SK-N-MC (cell line): Measurements from ENCODE around the gene FHIT.

Experiments used
- DNase-seq: peaks from one replicate; pipeline ENCODE4 v3.0.0-alpha.2; 2011; ENCODE audit warnings: low read depth, low spot score
- H3K27ac ChIP-seq: fragments of 200-600 bp; sonication (generic); 2 replicates; pipeline ENCODE4 v1.5.1; 2016; ENCODE audit warnings: mixed run types
- H3K36me3 ChIP-seq: fragments of 200-600 bp; sonication (generic); 2 replicates; pipeline ENCODE4 v1.6.1; 2017; ENCODE audit warnings: antibody characterized with exemption, low read length, mixed read lengths; ENCODE audit not compliant: insufficient read depth
- H3K4me3 ChIP-seq: fragments of 200-600 bp; sonication (generic); 2 replicates; pipeline ENCODE4 v1.5.1; 2016
- H3K9ac ChIP-seq: fragments of 200-600 bp; sonication (generic); 2 replicates; pipeline ENCODE4 v1.8.0; 2017; ENCODE audit warnings: mixed run types, mixed read lengths; ENCODE audit not compliant: insufficient read length
- H3K9me3 ChIP-seq: fragments of 200-600 bp; sonication (generic); 2 replicates; pipeline ENCODE4 v1.6.1; 2017; ENCODE audit warnings: low read depth, mild to moderate bottlenecking, antibody characterized with exemption, low read length, moderate library complexity, mixed read lengths
- EZH2 ChIP-seq: fragments of 200-600 bp; sonication (generic); IDR thresholded peaks from one replicate; pipeline ENCODE4 v1.6.1; 2017; ENCODE audit warnings: antibody characterized with exemption
- FOXP2 ChIP-seq: optimal IDR thresholded peaks from 2 replicates; pipeline ENCODE3; 2011; ENCODE audit warnings: mild to moderate bottlenecking, moderate library complexity; ENCODE audit not compliant: insufficient read depth; ENCODE audit errors: extremely low read length, control extremely low read depth
- POLR2AphosphoS5 ChIP-seq: IDR thresholded peaks from 2 replicates; pipeline ENCODE4 v1.6.1; 2012; ENCODE audit warnings: mild to moderate bottlenecking, low read depth, low read length, borderline replicate concordance

The FHIT gene

GRCh38 chr3:60188803-60189202, 1062.4 kb downstream of the FHIT start:
- H3K4me3 ChIP-seq, result no peak overlapping the region
- H3K27ac ChIP-seq, result no peak overlapping the region
- H3K36me3 ChIP-seq, result no peaks in the 10 kb centered on the region
- no peaks in the 10 kb centered on the region for H3K9me3 ChIP-seq
- no peak overlapping the region for H3K9ac ChIP-seq
- no peak for DNase-seq
- TF ChIP-seq FOXP2 (no peak), POLR2AphosphoS5 (no peak), EZH2 (no peak)

GRCh38 chr3:60187343-60187742, 1063.9 kb downstream of the FHIT start:
- no peak overlapping the region for H3K4me3 ChIP-seq
- TF ChIP-seq EZH2 (no peak), POLR2AphosphoS5 (no peak), FOXP2 (no peak)
- no peaks in the 10 kb centered on the region for H3K9me3 ChIP-seq
- H3K36me3 ChIP-seq, result no peaks in the 10 kb centered on the region
- no peak overlapping the region for H3K9ac ChIP-seq
- no peak overlapping the region for H3K27ac ChIP-seq
- DNase-seq, result no peak

- Histone ChIP-seq H3K9me3 (no peaks in the 10 kb centered on the region), H3K36me3 (no peaks in the 10 kb centered on the region), H3K9ac (no peak overlapping the region), H3K27ac (no peak overlapping the region), H3K4me3 (no peak overlapping the region)
- DNase-seq, result no peak
- TF ChIP-seq EZH2, result no peak
- TF ChIP-seq FOXP2, result no peak
- TF ChIP-seq POLR2AphosphoS5, result no peak
These were observed 1064.9 kb downstream of the FHIT start for GRCh38 chr3:60186359-60186758.

DNA sequence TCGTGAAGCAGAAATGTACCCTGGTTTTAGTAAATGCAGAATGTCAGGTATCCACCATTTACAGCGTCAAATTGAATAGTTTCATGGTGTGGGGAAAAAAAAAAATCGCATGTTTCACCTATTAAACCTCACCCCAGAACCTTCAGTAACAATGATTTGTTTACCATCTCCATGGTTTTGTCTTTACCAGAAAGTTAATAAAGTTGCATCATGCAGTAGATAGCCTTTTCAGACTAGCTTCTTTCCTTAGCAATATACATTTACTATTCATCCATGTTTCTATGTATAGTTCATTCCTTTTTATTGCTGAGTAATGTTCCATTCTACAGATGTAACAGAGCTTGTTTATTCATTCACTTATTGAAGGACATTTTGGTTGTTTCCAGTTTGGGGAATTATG, 1066.1 kb downstream of the FHIT start:
- Histone ChIP-seq H3K9me3 (no peaks in the 10 kb centered on the region), H3K9ac (no peak overlapping the region), H3K36me3 (no peaks in the 10 kb centered on the region), H3K4me3 (no peak overlapping the region), H3K27ac (no peak overlapping the region)
- DNase-seq, result no peak
- TF ChIP-seq EZH2 (no peak), FOXP2 (no peak), POLR2AphosphoS5 (no peak)

GRCh38 chr3:60182697-60183096, 1068.6 kb downstream of the FHIT start:
- no peaks in the 10 kb centered on the region for H3K36me3 ChIP-seq
- TF ChIP-seq EZH2 (no peak), FOXP2 (no peak), POLR2AphosphoS5 (no peak)
- H3K9ac ChIP-seq, result no peak overlapping the region
- no peak overlapping the region for H3K4me3 ChIP-seq
- no peaks in the 10 kb centered on the region for H3K9me3 ChIP-seq
- no peak for DNase-seq
- H3K27ac ChIP-seq, result no peak overlapping the region

DNA sequence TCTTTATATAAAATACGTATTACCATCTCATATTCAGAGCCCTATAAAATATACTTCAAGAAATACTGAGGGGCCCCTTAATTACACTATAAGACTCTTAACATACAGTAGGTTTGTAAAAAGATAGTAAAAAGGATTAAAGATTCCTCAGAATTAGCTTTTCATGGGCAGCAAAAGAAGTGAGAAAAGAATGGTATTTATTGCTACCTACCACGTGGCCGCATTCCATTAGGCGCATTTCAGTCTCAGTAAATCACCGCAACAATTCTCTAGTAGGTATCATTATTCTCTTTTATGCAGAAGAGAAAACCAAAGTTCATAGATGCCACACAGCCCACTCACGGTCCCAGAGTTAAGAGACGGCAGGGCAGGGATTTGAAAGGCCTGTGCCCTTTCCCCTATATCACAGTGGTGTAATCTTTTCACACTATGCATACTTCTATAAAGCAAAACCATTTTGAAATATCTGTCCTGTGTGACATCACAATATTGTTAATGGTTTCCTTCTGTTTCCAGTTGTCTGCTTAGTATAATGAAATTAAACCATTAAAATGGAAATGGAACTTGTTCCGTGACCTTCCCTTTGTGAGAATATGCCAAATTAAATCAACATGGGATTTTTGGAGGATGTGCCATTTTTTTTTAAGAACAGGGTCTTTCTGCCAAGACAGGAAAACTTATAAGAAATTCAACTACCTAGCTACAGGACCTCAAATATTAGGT, 1072.2 kb downstream of the FHIT start:
- Histone ChIP-seq H3K27ac (no peak overlapping the region), H3K4me3 (no peak overlapping the region), H3K9me3 (no peaks in the 10 kb centered on the region), H3K36me3 (no peaks in the 10 kb centered on the region), H3K9ac (no peak overlapping the region)
- no peak for DNase-seq
- no peak for TF ChIP-seq EZH2
- no peak for TF ChIP-seq FOXP2
- no peak for TF ChIP-seq POLR2AphosphoS5

- DNase-seq, result no peak
- Histone ChIP-seq H3K9me3 (no peaks in the 10 kb centered on the region), H3K4me3 (no peak overlapping the region), H3K9ac (no peak overlapping the region), H3K36me3 (no peaks in the 10 kb centered on the region), H3K27ac (no peak overlapping the region)
- TF ChIP-seq EZH2, result no peak
- no peak for TF ChIP-seq FOXP2
- no peak for TF ChIP-seq POLR2AphosphoS5
These were observed 1073.5 kb downstream of the FHIT start for GRCh38 chr3:60177726-60178125.

DNA sequence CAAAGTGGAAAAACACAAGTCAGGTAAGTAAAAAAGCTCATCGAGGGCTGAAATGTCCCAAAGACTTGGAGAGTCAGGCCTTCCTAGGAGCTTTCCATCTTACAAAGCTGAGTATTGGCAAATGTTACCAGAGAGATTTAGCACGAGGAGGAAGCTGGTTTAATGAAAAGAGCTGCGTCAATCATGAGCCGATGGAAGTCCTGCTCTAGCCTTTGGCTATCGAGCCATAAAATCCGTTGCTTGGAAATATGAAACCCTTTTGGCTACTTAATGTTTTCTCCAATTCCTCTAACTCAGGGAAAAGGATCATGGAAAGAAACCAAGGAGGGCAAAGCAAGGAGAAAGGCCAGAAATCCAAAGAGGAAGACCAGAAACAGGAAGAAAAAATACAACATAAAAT, 1074.6 kb downstream of the FHIT start:
- TF ChIP-seq FOXP2 (no peak), EZH2 (no peak), POLR2AphosphoS5 (no peak)
- H3K27ac ChIP-seq, result no peak overlapping the region
- H3K9ac ChIP-seq, result no peak overlapping the region
- H3K4me3 ChIP-seq, result no peak overlapping the region
- no peak for DNase-seq
- H3K36me3 ChIP-seq, result no peaks in the 10 kb centered on the region
- no peaks in the 10 kb centered on the region for H3K9me3 ChIP-seq

DNA sequence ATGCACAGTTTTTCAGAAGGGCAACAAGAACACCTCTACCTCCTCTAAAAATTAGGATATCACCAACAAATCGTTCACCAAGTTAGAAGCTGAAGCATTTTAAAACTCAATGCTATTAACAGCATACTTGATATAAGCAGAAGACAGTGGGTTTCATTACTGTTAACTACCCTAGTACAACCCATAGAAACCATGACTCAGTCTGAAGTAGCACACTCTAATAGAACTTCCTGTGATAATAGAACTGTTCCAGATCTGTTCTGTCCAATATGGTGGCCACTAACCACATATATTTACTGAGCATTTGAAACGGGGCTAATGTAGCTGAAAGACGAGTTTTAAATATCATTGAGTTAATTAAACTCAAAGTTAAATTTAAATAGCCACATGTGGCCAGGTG, 1075.6 kb downstream of the FHIT start:
- no peak for TF ChIP-seq EZH2
- no peak for TF ChIP-seq FOXP2
- no peak for TF ChIP-seq POLR2AphosphoS5
- Histone ChIP-seq H3K4me3 (no peak overlapping the region), H3K9me3 (no peaks in the 10 kb centered on the region), H3K36me3 (no peaks in the 10 kb centered on the region), H3K27ac (no peak overlapping the region), H3K9ac (no peak overlapping the region)
- DNase-seq, result no peak
